Esophagus squamous epithelium (tissue), 5 donors: Measurements from ENCODE around the gene GOLGA6L10. TPM values are rescaled to one million over a fixed set of nuclear protein-coding genes. Genes with fewer than 3 reads are reported as not detected.

ENCODE experiments used
- DNase-seq: peaks from one replicate; lab custom pipeline; 2025; lab: John Stamatoyannopoulos, UW
- H3K27ac ChIP-seq, 4 donors: fragments of 200-600 bp; sonication (generic); one replicate each; pipeline ENCODE4 v1.5.1; 2016 to 2019; ENCODE audit warnings: mild to moderate bottlenecking in 1 of 4
- H3K27me3 ChIP-seq, 4 donors: fragments of 200-600 bp; sonication (generic); 1 replicate in 3 of 4; 2 replicates in 1 of 4; pipeline versions ENCODE4 v1.5.1 to v1.6.0; 2017 to 2021; ENCODE audit warnings: antibody characterized with exemption in 1 of 4
- H3K36me3 ChIP-seq, 3 donors: fragments of 200-600 bp; sonication (generic); one replicate each; pipeline ENCODE4 v1.5.1; 2016 to 2019
- H3K4me1 ChIP-seq, 3 donors: fragments of 200-600 bp; sonication (generic); one replicate each; pipeline ENCODE4 v1.5.1; 2017 to 2019
- H3K4me3 ChIP-seq, 4 donors: fragments of 200-600 bp; sonication (generic); 1 replicate in 3 of 4; 2 replicates in 1 of 4; pipeline ENCODE4 v1.5.1; 2016 to 2019; ENCODE audit warnings: mild to moderate bottlenecking in 2 of 4, moderate library complexity in 1 of 4
- H3K9me3 ChIP-seq, 3 donors: fragments of 200-600 bp; sonication (generic); one replicate each; pipeline ENCODE4 v1.5.1; 2016 to 2019
- POLR2A ChIP-seq, 4 donors: fragments of 450-650 bp; IDR thresholded peaks; one replicate each; pipeline ENCODE4 v1.6.1; 2017; ENCODE audit warnings: antibody characterized with exemption in 4 of 4, mild to moderate bottlenecking in 4 of 4, moderate library complexity in 3 of 4
- WGBS, 2 donors: methylation state at CpG; one replicate each; pipeline ENCODE4 v1.1.5; 2018; 5-methylcytosine and 5-hydroxymethylcytosine counted together
- intact Hi-C: fragments of 100-400 bp; cut with DNase I; formaldehyde crosslinking; loops from one replicate; pipeline ENCODE4 v1.15.0; 2022
- total RNA-seq, 4 donors: library from RNA; depleted of rRNA; stranded (reverse); fragments of >200 nt; gene quantifications; one replicate each; pipeline ENCODE4 v1.1.0, GENCODE V29; 2016
- TF ChIP-seq, protein P1 (sequence below), 6 experiments: fragments of 450-650 bp in 4 of 6; fragments of 200-600 bp in 2 of 6; sonication (generic) in 2 of 6; IDR thresholded peaks; one replicate each; pipeline ENCODE4 v1.5.1; 2016 to 2019; ENCODE audit warnings: antibody characterized with exemption in 6 of 6, mild to moderate bottlenecking in 4 of 6, moderate library complexity in 4 of 6
- donor health status: DM: yes; HTN: yes; CAD: no.

Gene GOLGA6L10
- total RNA-seq, 4 donors from 2014 or later: 1.3 to 10.9 (median 5.0) TPM

GRCh38 chr15:82297546-82297945 is 51.7 kb downstream of the GOLGA6L10 start:
- peaks cover 0 to 7% (median 0%) of the 10 kb centered on the region in 4 donors for H3K27me3 ChIP-seq
- intact Hi-C loops: no loop called here
- H3K4me3 ChIP-seq: no peak overlapping the region
- TF ChIP-seq, protein P1, sequence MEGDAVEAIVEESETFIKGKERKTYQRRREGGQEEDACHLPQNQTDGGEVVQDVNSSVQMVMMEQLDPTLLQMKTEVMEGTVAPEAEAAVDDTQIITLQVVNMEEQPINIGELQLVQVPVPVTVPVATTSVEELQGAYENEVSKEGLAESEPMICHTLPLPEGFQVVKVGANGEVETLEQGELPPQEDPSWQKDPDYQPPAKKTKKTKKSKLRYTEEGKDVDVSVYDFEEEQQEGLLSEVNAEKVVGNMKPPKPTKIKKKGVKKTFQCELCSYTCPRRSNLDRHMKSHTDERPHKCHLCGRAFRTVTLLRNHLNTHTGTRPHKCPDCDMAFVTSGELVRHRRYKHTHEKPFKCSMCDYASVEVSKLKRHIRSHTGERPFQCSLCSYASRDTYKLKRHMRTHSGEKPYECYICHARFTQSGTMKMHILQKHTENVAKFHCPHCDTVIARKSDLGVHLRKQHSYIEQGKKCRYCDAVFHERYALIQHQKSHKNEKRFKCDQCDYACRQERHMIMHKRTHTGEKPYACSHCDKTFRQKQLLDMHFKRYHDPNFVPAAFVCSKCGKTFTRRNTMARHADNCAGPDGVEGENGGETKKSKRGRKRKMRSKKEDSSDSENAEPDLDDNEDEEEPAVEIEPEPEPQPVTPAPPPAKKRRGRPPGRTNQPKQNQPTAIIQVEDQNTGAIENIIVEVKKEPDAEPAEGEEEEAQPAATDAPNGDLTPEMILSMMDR (IDR thresholded peaks at IDR 0.05): no peak
- no peak for TF ChIP-seq POLR2A (IDR thresholded peaks at IDR 0.05)
- DNase-seq: no peak
- H3K4me1 ChIP-seq: peaks cover 0 to 5% (median 0%) of the 10 kb centered on the region in 3 donors
- WGBS, 2 donors: 84 to 90% methylated on average over 5 of the region's 5 CpGs
- no peaks in the 10 kb centered on the region for H3K9me3 ChIP-seq
- no peaks in the 10 kb centered on the region for H3K36me3 ChIP-seq
- no peak overlapping the region for H3K27ac ChIP-seq

- Histone ChIP-seq H3K27ac (no peak overlapping the region), H3K27me3 (peaks cover 0 to 7% (median 0%) of the 10 kb centered on the region in 4 donors), H3K4me3 (no peak overlapping the region), H3K36me3 (no peaks in the 10 kb centered on the region), H3K9me3 (no peaks in the 10 kb centered on the region), H3K4me1 (peaks cover 0 to 5% (median 0%) of the 10 kb centered on the region in 3 donors)
- no peak for DNase-seq
- 57 to 78% methylated on average over 6 to 7 of the region's 11 CpGs for WGBS, 2 donors
- intact Hi-C loops: no loop called here
- TF ChIP-seq POLR2A (IDR thresholded peaks at IDR 0.05): no peak
- TF ChIP-seq, protein P1 (IDR thresholded peaks at IDR 0.05): no peak
These were observed 55.1 kb downstream of the GOLGA6L10 start for GRCh38 chr15:82294061-82294690.

DNA sequence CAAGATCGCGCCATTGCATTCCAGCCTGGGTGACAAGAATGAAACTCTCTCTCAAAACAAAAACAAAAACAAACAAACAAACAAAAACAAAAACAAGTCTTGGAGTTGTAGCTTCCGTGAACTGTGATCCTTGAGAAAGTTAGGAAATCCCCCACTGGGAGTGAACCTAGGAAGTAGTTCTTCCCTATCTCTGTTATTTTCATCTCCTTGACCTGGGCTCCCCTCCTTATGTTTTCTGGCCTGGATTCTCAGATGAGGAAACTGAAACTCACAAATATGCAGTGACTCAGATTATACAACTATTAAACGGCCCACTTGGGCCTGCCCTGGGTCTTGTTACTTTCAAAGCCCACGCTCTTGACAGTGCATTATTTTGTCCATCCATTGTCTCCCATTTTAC is 57.0 kb downstream of the GOLGA6L10 start:
- TF ChIP-seq, protein P1 (IDR thresholded peaks at IDR 0.05): no peak
- no peak for TF ChIP-seq POLR2A (IDR thresholded peaks at IDR 0.05)
- H3K4me1 ChIP-seq: no peaks in the 10 kb centered on the region
- intact Hi-C loops: no loop called here
- no peaks in the 10 kb centered on the region for H3K36me3 ChIP-seq
- no peaks in the 10 kb centered on the region for H3K27me3 ChIP-seq
- WGBS, 2 donors: 84% methylated on average over 5 of the region's 5 CpGs
- no peak overlapping the region for H3K4me3 ChIP-seq
- DNase-seq: no peak
- H3K27ac ChIP-seq: no peak overlapping the region
- no peaks in the 10 kb centered on the region for H3K9me3 ChIP-seq

Other genes with a start within 250 kb of the GOLGA6L10 start
- gene EFL1, start 86.7 kb downstream of the GOLGA6L10 start, total RNA-seq: 10 to 100 TPM; 15.8 to 19.5 (median 16.4) TPM
- gene SAXO2, start 86.7 kb downstream of the GOLGA6L10 start, total RNA-seq: 1 to 10 TPM in 1 of 4 donors, not detected in 3; 1.5 TPM
- 10 to 100 TPM in 2 of 4 donors, 1 to 10 TPM in 2; 3.4 to 23.1 (median 11.6) TPM for gene GOLGA6L9, start 80.3 kb upstream of the GOLGA6L10 start, total RNA-seq
- 1,000 to 10,000 TPM; 1,206 to 4,149 (median 2,794) TPM for gene RPS17, start 191.0 kb upstream of the GOLGA6L10 start, total RNA-seq